ENCODE data around the gene EFNA5.

DNA sequence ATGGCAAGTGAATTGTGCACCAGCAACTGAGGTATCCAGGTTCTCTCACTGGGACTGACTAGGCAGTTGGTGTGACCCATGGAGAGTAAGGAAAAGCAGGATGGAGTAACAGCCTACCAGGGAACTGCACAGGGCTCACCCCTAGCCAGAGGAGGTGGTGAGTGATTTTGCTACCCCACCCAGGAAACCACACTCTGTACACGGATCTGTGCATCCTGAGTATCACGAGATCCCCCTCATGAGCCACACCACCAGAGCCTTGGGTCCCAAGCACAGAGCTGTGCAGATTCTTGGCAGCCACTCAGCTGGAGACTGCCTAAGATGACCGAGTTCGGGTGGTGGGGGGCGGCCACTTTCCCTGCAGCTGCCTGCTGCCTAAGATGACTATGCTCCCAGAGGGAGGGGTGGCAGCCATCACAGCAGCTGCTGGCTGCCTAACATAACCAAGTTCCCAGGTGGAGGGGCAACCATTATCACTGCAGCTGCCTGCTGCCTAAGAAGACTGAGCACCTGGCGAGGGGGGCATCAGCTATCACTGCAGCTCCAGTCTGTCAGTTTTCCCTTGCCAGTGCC lies 48.4 kb upstream of the EFNA5 start:
- TF ChIP-seq, protein P1, sequence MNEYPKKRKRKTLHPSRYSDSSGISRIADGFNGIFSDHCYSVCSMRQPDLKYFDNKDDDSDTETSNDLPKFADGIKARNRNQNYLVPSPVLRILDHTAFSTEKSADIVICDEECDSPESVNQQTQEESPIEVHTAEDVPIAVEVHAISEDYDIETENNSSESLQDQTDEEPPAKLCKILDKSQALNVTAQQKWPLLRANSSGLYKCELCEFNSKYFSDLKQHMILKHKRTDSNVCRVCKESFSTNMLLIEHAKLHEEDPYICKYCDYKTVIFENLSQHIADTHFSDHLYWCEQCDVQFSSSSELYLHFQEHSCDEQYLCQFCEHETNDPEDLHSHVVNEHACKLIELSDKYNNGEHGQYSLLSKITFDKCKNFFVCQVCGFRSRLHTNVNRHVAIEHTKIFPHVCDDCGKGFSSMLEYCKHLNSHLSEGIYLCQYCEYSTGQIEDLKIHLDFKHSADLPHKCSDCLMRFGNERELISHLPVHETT (CRISPR knock-in tag; conservative IDR thresholded peaks at IDR 0.05) = no peak
- TF ChIP-seq ZNF724P (CRISPR knock-in tag; IDR thresholded peaks at IDR 0.05; ENCODE audit: borderline replicate concordance) (no peak), SNAI1 (CRISPR knock-in tag; IDR thresholded peaks at IDR 0.05; ENCODE audit: borderline replicate concordance) (no peak), U2AF1 (optimal IDR thresholded peaks at IDR 0.05; ENCODE audit: low read depth, low read length) (no peak), MXD4 (CRISPR knock-in tag; IDR thresholded peaks at IDR 0.05) (no peak), PTBP1 (IDR thresholded peaks at IDR 0.05; ENCODE audit: low read depth, low read length, poor library complexity, severe bottlenecking) (no peak), GABPA (IDR thresholded peaks at IDR 0.05; ENCODE audit: low read depth, low read length) (no peak), GABPA (CRISPR knock-in tag; IDR thresholded peaks at IDR 0.05; ENCODE audit: low read depth) (no peak)
- TF ChIP-seq, protein P2, sequence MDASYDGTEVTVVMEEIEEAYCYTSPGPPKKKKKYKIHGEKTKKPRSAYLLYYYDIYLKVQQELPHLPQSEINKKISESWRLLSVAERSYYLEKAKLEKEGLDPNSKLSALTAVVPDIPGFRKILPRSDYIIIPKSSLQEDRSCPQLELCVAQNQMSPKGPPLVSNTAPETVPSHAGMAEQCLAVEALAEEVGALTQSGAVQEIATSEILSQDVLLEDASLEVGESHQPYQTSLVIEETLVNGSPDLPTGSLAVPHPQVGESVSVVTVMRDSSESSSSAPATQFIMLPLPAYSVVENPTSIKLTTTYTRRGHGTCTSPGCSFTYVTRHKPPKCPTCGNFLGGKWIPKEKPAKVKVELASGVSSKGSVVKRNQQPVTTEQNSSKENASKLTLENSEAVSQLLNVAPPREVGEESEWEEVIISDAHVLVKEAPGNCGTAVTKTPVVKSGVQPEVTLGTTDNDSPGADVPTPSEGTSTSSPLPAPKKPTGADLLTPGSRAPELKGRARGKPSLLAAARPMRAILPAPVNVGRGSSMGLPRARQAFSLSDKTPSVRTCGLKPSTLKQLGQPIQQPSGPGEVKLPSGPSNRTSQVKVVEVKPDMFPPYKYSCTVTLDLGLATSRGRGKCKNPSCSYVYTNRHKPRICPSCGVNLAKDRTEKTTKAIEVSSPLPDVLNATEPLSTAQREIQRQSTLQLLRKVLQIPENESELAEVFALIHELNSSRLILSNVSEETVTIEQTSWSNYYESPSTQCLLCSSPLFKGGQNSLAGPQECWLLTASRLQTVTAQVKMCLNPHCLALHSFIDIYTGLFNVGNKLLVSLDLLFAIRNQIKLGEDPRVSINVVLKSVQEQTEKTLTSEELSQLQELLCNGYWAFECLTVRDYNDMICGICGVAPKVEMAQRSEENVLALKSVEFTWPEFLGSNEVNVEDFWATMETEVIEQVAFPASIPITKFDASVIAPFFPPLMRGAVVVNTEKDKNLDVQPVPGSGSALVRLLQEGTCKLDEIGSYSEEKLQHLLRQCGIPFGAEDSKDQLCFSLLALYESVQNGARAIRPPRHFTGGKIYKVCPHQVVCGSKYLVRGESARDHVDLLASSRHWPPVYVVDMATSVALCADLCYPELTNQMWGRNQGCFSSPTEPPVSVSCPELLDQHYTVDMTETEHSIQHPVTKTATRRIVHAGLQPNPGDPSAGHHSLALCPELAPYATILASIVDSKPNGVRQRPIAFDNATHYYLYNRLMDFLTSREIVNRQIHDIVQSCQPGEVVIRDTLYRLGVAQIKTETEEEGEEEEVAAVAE (CRISPR knock-in tag; IDR thresholded peaks at IDR 0.05; ENCODE audit: borderline replicate concordance) = no peak
- TF ChIP-seq, protein P3, sequence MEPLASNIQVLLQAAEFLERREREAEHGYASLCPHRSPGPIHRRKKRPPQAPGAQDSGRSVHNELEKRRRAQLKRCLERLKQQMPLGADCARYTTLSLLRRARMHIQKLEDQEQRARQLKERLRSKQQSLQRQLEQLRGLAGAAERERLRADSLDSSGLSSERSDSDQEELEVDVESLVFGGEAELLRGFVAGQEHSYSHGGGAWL (CRISPR knock-in tag; IDR thresholded peaks at IDR 0.05) = no peak
- TF ChIP-seq, protein P4, sequence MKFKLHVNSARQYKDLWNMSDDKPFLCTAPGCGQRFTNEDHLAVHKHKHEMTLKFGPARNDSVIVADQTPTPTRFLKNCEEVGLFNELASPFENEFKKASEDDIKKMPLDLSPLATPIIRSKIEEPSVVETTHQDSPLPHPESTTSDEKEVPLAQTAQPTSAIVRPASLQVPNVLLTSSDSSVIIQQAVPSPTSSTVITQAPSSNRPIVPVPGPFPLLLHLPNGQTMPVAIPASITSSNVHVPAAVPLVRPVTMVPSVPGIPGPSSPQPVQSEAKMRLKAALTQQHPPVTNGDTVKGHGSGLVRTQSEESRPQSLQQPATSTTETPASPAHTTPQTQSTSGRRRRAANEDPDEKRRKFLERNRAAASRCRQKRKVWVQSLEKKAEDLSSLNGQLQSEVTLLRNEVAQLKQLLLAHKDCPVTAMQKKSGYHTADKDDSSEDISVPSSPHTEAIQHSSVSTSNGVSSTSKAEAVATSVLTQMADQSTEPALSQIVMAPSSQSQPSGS (CRISPR knock-in tag; IDR thresholded peaks at IDR 0.05) = no peak

Measured in HepG2 (cell line).